Astrocyte of the cerebellum (primary cell): ENCODE data around the gene SMIM7.

Source experiments
- DNase-seq: peaks from one replicate; pipeline ENCODE4 v3.0.0-alpha.2; 2011; ENCODE audit warnings: low read depth
- H3K4me3 ChIP-seq: 2 replicates; pipeline ENCODE4 v1.5.1; 2011; ENCODE audit warnings: mild to moderate bottlenecking, low read depth, low read length, moderate library complexity
- in situ Hi-C: cut with HindIII; loops from 2 replicates; pipeline ENCODE4 v1.10.0; 2017; ENCODE audit warnings: low sequenced_read_pairs
- TF ChIP-seq, protein P1 (sequence below): IDR thresholded peaks from 2 replicates; pipeline ENCODE4 v1.5.1; 2012; ENCODE audit warnings: low read length, low read depth, moderate library complexity, mild to moderate bottlenecking; ENCODE audit errors: missing control alignments

Gene SMIM7

DNA sequence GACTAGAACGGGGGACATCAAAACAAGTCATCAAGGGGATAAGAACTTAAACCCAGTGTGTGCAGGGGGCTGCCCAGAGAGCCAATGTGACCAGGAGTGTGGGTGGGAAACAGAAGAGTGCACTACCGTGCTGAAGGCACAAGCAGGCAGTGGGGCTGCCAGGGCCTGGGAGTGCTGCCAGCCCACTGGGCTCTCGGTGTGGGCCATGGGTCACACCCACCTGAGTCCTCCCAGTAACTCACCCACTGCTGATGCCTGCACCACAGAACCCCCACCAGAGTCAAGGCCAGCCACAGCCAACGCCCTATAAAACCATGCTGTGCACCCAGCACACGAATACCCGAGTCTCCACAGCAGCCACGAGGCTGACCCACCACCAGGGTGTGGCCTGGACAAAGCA is 40.5 kb downstream of the SMIM7 start:
- H3K4me3 ChIP-seq = no peak overlapping the region
- DNase-seq = no peak
- in situ Hi-C loops = no loop called here
- TF ChIP-seq, protein P1, sequence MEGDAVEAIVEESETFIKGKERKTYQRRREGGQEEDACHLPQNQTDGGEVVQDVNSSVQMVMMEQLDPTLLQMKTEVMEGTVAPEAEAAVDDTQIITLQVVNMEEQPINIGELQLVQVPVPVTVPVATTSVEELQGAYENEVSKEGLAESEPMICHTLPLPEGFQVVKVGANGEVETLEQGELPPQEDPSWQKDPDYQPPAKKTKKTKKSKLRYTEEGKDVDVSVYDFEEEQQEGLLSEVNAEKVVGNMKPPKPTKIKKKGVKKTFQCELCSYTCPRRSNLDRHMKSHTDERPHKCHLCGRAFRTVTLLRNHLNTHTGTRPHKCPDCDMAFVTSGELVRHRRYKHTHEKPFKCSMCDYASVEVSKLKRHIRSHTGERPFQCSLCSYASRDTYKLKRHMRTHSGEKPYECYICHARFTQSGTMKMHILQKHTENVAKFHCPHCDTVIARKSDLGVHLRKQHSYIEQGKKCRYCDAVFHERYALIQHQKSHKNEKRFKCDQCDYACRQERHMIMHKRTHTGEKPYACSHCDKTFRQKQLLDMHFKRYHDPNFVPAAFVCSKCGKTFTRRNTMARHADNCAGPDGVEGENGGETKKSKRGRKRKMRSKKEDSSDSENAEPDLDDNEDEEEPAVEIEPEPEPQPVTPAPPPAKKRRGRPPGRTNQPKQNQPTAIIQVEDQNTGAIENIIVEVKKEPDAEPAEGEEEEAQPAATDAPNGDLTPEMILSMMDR = no peak

DNA sequence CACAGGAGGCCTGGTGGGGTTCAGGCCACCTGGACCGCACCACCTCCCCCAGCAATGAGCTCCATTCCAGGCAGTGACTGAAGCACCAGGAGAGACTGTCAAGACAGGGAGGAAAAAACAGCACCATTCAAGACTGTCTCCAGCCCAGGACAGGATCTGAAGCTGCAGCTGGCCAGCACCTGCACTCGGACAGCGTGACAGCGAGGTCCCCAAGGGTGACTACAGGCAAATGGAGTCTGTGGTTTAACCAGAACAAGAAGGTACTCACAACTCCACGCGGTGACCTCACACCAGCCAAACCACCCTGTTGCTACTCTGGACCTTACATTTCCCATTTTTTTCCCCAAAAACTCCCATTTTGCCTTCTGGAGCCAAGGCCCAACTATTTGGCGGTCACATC is 41.7 kb downstream of the SMIM7 start:
- DNase-seq = no peak
- no peak overlapping the region for H3K4me3 ChIP-seq
- in situ Hi-C loops = no loop called here
- TF ChIP-seq, protein P1 = no peak

DNA sequence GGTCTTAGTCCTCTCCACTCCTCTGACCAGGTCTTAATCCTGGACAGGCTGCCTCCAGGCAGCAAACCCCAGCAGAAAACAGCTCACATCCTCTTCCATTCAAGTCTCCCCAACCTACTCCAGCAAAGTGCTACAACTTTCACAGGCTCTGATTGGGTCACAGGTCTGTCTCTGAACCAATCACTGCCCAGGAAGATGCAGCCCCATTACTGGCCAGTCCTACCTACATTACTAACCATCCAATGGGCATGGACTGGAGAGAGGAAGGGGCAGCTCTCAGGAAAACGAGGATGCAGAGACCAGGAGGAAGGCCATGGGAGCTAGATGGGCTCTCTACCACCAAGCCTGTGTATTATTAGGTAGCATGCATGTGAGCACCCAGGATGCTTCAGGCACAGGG is 44.1 kb downstream of the SMIM7 start:
- no peak for DNase-seq
- TF ChIP-seq, protein P1 = no peak
- in situ Hi-C loops = no loop called here
- H3K4me3 ChIP-seq = no peak overlapping the region

DNA sequence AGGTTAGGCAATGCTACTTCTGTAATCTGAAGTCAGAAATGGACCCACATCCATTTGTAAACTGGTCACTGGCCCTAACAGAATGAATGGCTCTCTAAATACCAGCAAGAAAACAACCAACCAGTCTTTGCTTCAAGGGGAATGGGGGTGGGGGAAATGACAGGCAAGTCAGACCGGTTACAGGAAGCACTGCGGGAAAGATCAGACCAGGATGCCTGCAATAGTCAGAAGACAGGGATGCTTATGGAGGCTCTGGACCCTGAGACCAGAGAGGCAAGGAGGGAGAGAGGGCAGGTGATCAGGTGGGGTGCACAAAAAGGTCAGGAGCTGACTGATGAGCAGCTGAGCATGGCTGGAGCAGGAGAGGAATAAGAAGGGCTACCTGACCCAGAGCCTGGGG is 45.0 kb downstream of the SMIM7 start:
- no peak overlapping the region for H3K4me3 ChIP-seq
- TF ChIP-seq, protein P1 = no peak
- in situ Hi-C loops = no loop called here
- DNase-seq = no peak

DNA sequence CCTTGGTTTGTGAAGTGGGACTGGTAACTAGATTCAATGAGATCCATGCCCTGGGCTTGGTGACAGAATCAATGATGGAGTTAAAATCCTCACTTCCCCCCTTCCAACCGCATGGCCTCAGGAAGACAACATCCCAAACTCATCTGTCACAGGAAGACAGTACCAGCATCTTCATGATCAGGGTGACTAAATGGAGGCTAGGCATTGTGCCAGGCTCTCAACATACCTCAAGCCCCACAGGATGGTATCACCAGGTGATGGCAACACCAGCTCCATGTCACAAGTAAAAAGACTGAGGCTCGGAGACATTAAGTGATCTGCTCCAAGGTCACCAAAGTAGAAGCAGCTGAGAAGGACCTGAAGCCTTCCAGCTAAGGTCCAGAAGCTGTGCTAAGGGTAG is 46.1 kb downstream of the SMIM7 start:
- no peak overlapping the region for H3K4me3 ChIP-seq
- DNase-seq = no peak
- TF ChIP-seq, protein P1 = no peak
- in situ Hi-C loops = no loop called here

DNA sequence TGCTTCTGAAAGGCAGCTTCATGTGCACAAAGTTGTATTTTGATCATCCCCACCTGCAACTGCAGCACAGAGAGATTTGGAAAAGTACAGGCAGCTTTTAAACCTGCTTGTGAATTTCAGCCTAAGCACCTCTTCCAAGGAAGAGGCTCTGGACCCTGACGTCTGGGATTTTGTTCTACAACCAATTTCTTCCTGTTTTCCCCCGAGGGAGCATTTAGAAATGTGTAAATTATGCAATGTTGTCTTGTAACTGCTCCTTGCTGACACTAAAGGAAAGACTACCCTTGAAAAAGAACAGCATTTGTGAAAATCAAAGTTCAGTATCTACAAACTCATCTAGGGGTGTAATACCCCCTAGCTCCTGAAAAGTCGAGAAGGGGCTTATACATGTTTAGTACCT is 47.3 kb downstream of the SMIM7 start:
- in situ Hi-C loops = no loop called here
- no peak overlapping the region for H3K4me3 ChIP-seq
- TF ChIP-seq, protein P1 = no peak
- no peak for DNase-seq

DNA sequence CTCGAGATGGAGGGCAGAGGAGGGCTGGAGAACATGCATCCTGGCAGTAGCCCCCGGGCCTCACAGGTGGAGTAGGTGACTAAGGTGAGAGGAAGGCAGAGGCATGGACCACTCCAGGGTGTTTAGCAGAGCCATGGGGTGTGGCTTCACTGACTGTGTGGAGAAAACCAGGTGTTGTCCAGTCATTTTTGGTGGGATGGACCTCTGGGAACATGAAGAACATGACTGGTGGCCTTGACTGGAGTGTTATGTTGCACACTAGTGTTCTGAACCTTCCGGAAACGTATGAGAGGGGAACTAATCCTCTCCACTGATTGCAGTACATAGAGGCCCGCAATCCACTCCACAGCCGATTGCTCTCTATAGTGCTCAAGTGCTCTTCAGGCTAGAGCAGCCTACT is 48.8 kb downstream of the SMIM7 start:
- no peak for DNase-seq
- H3K4me3 ChIP-seq = no peak overlapping the region
- in situ Hi-C loops = no loop called here
- TF ChIP-seq, protein P1 = no peak
